Stimulated activated naive CD8-positive, alpha-beta T cell treated with anti-CD3 and anti-CD28 coated beads, Interleukin-15, Interleukin-2, amounts not matched to agents 100 ng/mL and 50 ng/mL, for 24 hours (primary cell): ENCODE results near the gene MBD4.
A peak's percentile ranks its signal among the peaks of the same experiment; 100 is the strongest.

ENCODE experiments used
- H3K27ac Mint-ChIP-seq: one replicate; pipeline ENCODE4 v1.8.0; 2021; ENCODE audit warnings: mild to moderate bottlenecking, mixed read lengths
- H3K27me3 Mint-ChIP-seq: one replicate; pipeline ENCODE4 v1.8.0; 2021; ENCODE audit warnings: mixed read lengths
- H3K36me3 Mint-ChIP-seq: one replicate; pipeline ENCODE4 v1.8.0; 2021; ENCODE audit warnings: low read depth, mixed read lengths
- H3K4me1 Mint-ChIP-seq: one replicate; pipeline ENCODE4 v1.8.0; 2021; ENCODE audit warnings: low read depth, mixed read lengths
- H3K4me3 Mint-ChIP-seq: one replicate; pipeline ENCODE4 v1.8.0; 2021; ENCODE audit warnings: mild to moderate bottlenecking, mixed read lengths
- H3K9me3 Mint-ChIP-seq: one replicate; pipeline ENCODE4 v1.8.0; 2021; ENCODE audit warnings: mixed read lengths

Gene MBD4

DNA sequence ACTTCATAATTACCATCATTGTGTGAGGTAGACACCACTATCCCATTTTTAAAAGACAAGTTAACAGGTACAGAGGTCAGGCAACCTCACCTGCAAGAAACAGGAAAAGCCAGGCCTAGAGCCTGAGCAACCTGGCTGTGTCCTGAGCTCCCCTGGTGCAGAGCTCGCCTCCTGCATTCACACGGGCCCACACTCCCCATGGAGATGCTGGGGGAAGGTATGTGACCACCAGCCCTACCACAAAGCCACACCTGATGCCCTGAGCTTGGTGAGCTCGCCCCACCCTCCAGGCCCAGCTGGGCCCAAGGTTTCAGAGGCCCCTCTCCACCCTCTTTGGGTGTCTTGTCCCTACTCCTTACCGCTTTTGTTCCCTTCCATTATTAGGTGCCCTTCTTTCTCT lies 10.1 kb downstream of the MBD4 start:
- H3K36me3 Mint-ChIP-seq: peaks cover 49% of the 10 kb centered on the region
- no peaks in the 10 kb centered on the region for H3K27me3 Mint-ChIP-seq

DNA sequence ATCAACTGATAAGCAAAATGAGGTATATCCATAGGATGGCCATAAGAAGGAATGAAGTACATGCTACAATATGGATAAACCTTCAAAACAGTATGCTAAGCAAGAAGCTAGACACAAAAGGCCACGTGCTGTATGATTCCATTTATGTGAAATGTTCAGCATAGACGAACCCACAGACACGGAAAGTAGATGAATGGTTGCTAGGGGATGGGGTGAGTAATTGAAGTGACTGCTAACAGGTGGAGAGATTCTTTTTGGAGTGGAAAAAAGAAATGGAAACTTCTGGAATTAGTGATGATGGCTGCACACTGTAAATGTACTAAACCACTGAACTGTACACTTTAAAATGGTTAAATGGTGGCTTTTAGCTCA lies 10.7 kb downstream of the MBD4 start:
- H3K27ac Mint-ChIP-seq: peak overlapping the region; percentile 86

More for the DNA sequence above, 10.1 kb downstream of the MBD4 start:
- peak overlapping the region; percentile 74 for H3K4me3 Mint-ChIP-seq
- H3K9me3 Mint-ChIP-seq: no peaks in the 10 kb centered on the region
- H3K27ac Mint-ChIP-seq: peak overlapping the region; percentile 86
- peaks cover 50% of the 10 kb centered on the region for H3K4me1 Mint-ChIP-seq

DNA sequence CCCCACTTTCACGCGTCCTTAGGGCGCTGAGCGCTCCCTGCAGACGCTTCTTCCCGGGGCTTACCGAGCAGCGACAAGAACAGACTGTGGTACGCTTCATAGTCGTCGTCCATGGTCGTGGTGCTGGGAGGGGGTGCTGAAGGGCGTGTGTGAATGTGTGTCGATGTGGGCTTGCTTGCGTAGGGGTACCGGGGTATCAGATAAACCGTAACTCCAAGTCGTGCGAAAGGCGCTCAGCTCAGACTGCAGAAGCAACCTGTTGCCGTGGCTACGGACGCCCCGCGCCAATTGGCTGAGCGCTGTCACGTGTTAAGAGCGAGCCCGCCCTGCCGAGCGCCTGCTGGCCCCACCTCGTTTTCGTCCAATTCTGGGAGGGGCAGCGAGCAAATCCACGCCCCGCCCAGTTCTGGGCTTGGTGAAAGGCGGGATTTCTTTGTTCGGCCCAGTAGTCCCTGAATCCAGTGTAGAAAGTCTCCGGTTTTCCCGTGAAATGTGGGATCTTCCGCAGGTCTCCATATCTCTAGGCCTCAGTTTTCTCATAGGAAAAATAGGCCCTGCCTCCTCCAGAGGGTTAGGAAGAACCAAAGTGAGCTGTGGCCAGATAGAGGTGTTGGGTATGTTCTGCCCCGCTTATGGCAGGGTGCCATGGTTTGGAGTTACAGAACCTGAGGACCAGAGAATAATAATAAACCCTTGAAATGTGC lies 11.2 kb downstream of the MBD4 start, which contains the start of gene EFCAB12:
Gene EFCAB12, minus strand, starts transcription at position 261 of the 704 bp plus-strand sequence. Its CDS starts 148 bp downstream, at position 113.
- Mint-ChIP-seq H3K4me1 (peaks cover 52% of the 10 kb centered on the region), H3K36me3 (peaks cover 38% of the 10 kb centered on the region)

More for the DNA sequence above, 10.7 kb downstream of the MBD4 start:
- Mint-ChIP-seq H3K27me3 (no peaks in the 10 kb centered on the region), H3K4me3 (peak overlapping the region; percentile 74), H3K36me3 (peaks cover 43% of the 10 kb centered on the region), H3K4me1 (peaks cover 51% of the 10 kb centered on the region), H3K9me3 (no peaks in the 10 kb centered on the region)

DNA sequence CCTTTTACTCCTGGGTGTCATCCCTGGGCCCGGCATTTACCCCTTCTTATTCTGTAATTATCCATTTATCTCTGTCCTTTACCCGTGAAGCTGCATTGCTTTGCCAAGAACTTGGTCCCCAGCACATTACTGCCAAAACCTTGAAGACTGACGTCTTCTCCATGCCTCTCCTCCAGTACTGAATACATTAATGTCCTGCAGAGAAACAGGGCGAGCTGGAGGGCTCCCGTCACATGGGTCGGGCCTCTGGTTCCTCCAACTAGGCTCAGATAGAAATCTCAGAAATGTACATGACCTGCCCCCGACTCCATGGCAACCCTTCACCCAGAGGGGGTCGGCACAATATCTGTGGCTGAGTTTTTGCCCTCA lies 11.8 kb downstream of the MBD4 start:
- H3K27me3 Mint-ChIP-seq: no peaks in the 10 kb centered on the region
- peaks cover 34% of the 10 kb centered on the region for H3K36me3 Mint-ChIP-seq
- no peaks in the 10 kb centered on the region for H3K9me3 Mint-ChIP-seq
- H3K4me1 Mint-ChIP-seq: peaks cover 48% of the 10 kb centered on the region
- peak overlapping the region; percentile 49 for H3K27ac Mint-ChIP-seq
- peak overlapping the region; percentile 74 for H3K4me3 Mint-ChIP-seq

More for the DNA sequence above, 11.2 kb downstream of the MBD4 start, which contains the start of gene EFCAB12:
- Mint-ChIP-seq H3K27ac (peak within 1 kb of the TSS; percentile 86), H3K4me3 (peak within 1 kb of the TSS; percentile 74), H3K27me3 (no peaks in the 10 kb centered on the region), H3K9me3 (no peaks in the 10 kb centered on the region)

DNA sequence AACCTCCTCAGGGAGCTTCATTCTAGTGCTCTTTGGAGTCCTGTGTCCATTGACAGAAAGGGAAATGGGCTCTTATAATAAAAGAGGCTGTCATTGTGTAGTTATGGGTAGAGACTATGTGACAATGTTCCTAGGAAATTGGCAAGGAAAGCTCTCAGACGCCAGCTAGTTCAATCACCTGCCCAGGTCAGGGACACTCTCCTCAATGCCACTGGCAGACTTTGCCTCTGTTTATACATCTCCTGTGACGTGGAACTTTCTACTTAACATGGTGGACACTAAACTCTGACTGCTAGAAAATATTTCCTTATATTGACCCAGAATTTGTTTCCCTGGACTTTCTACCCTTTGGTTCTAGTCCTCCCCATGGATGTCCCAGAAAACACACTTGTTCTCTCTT lies 14.1 kb downstream of the MBD4 start:
- H3K27me3 Mint-ChIP-seq: no peaks in the 10 kb centered on the region
- no peak overlapping the region for H3K4me3 Mint-ChIP-seq
- peaks cover 15% of the 10 kb centered on the region for H3K36me3 Mint-ChIP-seq
- H3K4me1 Mint-ChIP-seq: peaks cover 45% of the 10 kb centered on the region
- no peak overlapping the region for H3K27ac Mint-ChIP-seq
- no peaks in the 10 kb centered on the region for H3K9me3 Mint-ChIP-seq

DNA sequence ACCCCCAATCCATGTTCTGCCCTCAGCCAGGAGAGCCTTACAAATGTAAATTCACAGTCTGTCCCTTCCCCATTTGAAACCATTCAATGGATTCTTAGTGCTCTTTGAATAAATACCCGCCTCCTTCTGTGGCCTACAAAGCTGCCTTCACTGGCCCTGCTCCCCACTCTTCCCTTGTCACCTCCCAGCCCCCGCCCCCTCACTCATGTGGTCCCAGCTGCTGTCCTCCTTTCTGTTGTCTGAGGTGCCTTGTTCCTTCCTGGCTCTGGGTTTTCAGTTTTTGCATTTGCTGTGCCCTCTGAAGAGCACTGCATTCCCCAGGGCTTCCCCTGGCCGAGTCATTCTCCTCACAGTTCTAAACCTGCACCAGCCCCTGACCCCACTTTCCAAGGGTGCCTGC lies 14.5 kb downstream of the MBD4 start:
- Mint-ChIP-seq H3K36me3 (peaks cover 13% of the 10 kb centered on the region), H3K9me3 (no peaks in the 10 kb centered on the region), H3K4me3 (peak overlapping the region; percentile 2), H3K27ac (no peak overlapping the region), H3K4me1 (peaks cover 45% of the 10 kb centered on the region), H3K27me3 (no peaks in the 10 kb centered on the region)

DNA sequence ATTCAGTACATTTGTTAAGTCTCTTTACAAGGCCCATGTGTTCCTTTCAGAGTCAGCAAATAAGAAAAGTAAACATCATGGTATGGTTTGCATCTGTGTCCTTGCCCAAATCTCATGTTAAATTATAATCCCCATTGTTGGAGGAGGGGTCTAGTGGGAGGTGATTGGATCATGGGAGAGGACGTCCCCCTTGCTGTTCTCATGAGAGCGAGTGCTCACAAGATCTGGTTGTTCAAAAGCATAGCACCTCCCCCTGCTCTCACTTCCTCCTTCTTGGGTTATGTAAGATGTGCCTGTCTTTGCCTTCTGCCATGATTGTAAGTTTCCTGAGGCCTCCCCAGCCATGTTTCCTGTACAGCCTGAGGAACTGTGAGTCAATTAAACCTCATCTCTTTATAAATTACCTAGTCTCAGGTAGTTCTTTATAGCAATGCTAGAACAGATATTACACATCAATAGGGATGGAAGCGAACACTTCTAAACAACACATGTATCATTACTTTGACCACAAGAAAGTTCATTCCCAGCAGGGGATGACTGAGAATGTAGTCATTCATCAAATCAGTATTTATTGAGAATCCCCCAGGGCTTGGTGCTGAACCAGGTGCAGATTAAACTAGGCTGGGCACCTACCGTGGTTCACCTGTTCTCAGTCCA lies 15.4 kb downstream of the MBD4 start:
- no peaks in the 10 kb centered on the region for H3K9me3 Mint-ChIP-seq
- H3K27ac Mint-ChIP-seq: peak overlapping the region; percentile 6
- no peaks in the 10 kb centered on the region for H3K27me3 Mint-ChIP-seq
- H3K36me3 Mint-ChIP-seq: peaks cover 6% of the 10 kb centered on the region
- peaks cover 38% of the 10 kb centered on the region for H3K4me1 Mint-ChIP-seq
- no peak overlapping the region for H3K4me3 Mint-ChIP-seq

DNA sequence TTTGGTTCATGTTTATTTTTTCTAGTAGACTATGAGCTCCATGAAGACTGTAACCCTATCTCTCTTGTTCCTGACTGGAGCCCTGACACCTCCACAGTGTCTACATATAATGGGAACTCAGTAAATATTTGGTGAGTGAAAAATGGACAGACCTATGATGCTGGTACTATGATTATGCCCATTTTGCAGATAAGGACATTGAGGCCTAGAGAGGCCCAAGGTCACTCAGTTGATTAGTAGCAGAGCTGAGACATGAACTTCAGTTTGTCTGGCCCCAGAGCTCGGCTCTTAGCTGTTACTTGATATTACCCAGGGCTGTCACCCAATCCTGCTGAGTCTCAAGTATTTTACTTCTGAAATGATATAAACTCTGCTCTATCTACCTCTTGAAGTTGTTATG lies 16.9 kb downstream of the MBD4 start:
- Mint-ChIP-seq H3K4me3 (no peak overlapping the region), H3K27me3 (no peaks in the 10 kb centered on the region), H3K4me1 (peaks cover 23% of the 10 kb centered on the region), H3K36me3 (no peaks in the 10 kb centered on the region), H3K27ac (no peak overlapping the region), H3K9me3 (no peaks in the 10 kb centered on the region)

DNA sequence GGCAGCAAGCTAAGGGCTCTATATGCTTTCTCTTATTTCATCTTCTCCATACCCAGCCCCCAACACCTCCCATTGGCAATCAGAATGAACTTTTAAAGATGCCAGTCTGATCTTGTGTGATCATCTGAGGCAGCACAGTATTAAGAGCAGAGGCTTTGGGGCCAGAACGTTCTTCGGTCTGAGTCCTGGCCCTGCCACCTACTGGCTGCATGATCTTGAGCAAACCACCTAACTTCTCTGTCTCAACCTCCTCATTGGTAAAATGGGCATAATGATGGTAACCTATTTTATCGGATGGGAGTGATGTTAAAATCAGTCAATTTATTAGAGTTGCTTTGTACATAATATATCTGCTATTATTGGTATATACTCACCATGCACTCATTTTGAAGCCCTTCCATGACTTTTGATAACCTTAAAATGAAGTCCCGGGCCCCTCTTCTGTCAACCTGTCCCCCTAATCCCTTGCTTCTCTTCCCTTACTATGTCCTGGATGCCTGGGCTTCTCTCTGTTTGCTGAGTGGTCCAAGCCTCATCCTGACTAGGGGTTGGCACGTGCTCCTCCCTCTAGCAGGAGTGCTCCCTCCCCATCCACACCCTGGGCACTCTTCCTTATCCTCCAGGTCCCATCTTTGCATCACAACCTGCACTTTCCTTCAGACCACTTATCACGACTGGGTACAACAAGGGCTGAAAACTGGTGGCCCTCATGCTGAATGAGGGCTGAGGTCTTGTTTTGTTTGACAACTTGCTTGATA lies 17.6 kb downstream of the MBD4 start:
- no peak overlapping the region for H3K4me3 Mint-ChIP-seq
- H3K36me3 Mint-ChIP-seq: no peaks in the 10 kb centered on the region
- H3K27ac Mint-ChIP-seq: no peak overlapping the region
- H3K27me3 Mint-ChIP-seq: no peaks in the 10 kb centered on the region
- H3K4me1 Mint-ChIP-seq: peaks cover 19% of the 10 kb centered on the region
- no peaks in the 10 kb centered on the region for H3K9me3 Mint-ChIP-seq

DNA sequence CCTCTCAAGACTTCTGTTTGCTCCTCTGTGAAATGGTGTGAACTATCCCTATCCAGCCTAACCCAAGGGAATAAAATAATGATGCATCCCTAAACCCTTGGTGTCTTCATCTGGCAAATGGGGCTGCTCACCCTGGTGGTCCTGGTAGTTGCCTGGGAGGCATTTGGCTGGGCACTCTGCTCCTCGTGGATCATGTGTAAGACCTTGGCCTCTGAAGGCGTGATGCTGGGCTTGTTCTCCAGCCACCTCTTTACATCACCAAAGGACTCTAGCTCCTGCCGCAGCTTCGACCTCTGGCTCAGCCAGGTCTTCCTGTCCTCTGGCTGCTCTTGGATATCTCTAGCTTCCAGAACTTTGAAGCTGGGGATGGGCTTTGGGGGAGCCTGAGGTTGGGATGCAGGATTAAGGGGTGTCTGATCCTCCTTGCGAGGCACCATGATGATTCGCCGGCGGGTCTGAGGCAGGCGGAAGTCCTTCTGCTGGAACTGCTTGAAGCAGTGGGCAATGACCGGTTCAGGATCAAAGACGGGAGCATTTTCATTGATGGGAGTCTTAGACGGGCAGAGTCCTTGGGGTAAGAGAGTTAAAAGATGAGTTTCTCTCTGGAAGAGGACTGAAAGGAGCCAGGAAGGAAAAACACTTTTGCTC lies 18.4 kb downstream of the MBD4 start:
- H3K4me3 Mint-ChIP-seq: no peak overlapping the region
- no peak overlapping the region for H3K27ac Mint-ChIP-seq
- H3K27me3 Mint-ChIP-seq: no peaks in the 10 kb centered on the region
- H3K9me3 Mint-ChIP-seq: no peaks in the 10 kb centered on the region
- H3K36me3 Mint-ChIP-seq: no peaks in the 10 kb centered on the region
- H3K4me1 Mint-ChIP-seq: peaks cover 19% of the 10 kb centered on the region

DNA sequence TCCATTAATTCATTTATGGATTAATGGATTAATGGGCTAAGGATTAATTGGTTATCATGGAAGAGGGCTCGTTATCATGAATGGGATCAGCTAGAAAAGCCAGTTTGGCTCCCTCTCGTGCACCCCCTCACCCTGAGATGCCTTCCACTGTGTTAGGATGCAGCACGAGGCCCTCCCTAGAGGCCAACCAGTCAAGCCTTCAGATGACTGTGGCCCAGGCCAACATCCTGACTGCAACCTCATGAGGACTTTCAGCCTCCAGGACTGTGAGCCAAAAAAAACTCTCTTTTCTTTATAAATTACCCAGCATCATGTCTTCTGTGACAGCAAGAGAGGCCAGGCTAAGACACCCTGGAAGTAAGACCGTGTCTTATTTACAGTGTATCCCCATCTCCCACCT lies 20.3 kb downstream of the MBD4 start:
- H3K36me3 Mint-ChIP-seq: no peaks in the 10 kb centered on the region
- H3K9me3 Mint-ChIP-seq: no peaks in the 10 kb centered on the region
- peaks cover 8% of the 10 kb centered on the region for H3K4me1 Mint-ChIP-seq
- no peak overlapping the region for H3K4me3 Mint-ChIP-seq
- no peak overlapping the region for H3K27ac Mint-ChIP-seq
- H3K27me3 Mint-ChIP-seq: no peaks in the 10 kb centered on the region

DNA sequence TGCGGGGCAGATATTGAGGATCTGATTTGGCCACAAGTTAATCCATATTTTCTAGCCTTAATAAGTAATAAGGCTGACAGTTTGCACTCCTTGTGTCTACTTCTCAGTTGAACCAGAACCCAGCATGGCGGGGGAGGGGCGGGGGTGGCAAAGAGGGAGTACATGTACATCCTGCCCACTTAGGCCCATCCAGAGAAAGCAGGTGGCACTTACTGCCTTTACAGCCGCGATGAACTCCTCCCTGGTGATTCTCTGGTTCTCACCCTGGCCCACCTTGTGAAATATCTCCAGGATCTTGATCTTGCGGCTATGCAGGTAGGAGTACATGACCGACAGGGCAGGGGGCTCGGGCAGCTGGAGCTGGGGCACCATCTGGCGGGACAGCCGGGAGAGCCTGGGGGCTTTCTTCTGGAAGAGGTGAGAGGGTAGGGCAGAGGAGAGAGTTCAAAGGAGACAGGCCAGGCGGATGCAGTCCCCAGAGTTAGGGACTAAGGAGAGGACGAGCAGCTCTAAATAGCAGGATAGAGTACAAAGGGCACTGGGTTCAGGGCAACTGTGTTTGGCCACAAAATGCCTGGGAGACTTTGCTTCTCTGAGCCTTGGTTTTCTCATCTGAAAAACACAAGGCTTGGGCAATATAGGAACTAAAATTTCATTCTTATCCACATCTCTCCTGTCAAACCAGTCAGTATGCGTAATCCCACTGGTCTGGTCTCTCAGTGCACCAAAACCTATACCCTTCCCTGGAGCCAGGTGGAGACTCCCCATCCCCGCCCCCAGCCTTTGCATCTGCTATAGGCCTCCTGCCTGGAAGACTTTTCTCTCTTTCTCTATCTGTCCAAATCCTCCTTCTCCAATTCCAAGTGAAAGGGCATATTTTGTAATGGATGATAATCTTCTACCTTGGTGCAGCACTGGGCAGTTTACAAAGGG lies 21.4 kb downstream of the MBD4 start:
- Mint-ChIP-seq H3K27me3 (no peaks in the 10 kb centered on the region), H3K36me3 (no peaks in the 10 kb centered on the region), H3K27ac (no peak overlapping the region), H3K4me1 (no peaks in the 10 kb centered on the region), H3K4me3 (no peak overlapping the region), H3K9me3 (no peaks in the 10 kb centered on the region)

DNA sequence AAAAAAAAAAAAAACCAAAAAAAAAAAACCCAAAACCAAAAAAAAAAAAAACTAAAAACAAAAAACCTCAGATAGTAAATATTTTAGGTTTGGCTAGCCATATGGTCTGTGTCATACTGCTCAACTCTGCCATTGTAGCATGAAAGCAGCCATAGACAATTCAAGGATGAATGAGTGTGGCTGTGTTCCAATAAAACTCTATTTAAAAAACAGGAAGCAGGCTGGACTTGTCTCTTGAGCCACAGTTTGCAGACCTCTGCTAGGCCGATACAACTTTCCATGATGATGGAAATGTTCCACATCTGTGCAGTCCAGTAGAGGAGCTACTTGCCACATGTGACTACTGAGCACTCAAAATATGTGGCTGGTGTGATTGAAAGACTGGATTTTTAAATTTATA lies 22.4 kb downstream of the MBD4 start:
- Mint-ChIP-seq H3K27me3 (no peaks in the 10 kb centered on the region), H3K4me1 (no peaks in the 10 kb centered on the region), H3K36me3 (no peaks in the 10 kb centered on the region), H3K4me3 (no peak overlapping the region), H3K9me3 (no peaks in the 10 kb centered on the region), H3K27ac (no peak overlapping the region)

DNA sequence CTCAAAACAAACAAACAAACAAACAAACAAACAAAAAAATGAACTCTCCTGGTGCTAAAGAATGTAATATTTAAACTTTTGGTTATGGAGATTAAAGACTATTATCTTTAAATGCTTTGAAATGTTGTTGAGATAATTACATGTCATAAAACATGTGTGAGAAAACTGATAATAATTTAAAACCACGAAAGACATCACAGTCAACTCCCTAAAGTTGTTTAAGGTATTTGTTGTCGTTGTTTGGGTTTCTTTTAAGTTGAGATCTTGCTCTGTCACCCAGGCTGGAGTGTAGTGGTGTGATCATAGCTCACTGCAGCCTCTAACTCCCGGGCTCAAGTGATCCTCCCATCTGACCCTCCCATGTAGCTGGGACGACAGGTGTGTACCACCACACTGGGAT lies 23.3 kb downstream of the MBD4 start:
- H3K4me1 Mint-ChIP-seq: no peaks in the 10 kb centered on the region
- no peaks in the 10 kb centered on the region for H3K36me3 Mint-ChIP-seq
- no peaks in the 10 kb centered on the region for H3K9me3 Mint-ChIP-seq
- H3K27me3 Mint-ChIP-seq: no peaks in the 10 kb centered on the region
- H3K27ac Mint-ChIP-seq: no peak overlapping the region
- H3K4me3 Mint-ChIP-seq: no peak overlapping the region
